DND-41 (cell line): ENCODE measurements around the gene RECK.

Experiments used
- EZH2 ChIP-seq: IDR thresholded peaks from 3 replicates; pipeline ENCODE4 v1.6.1; 2012; ENCODE audit warnings: borderline replicate concordance, low read depth, mild to moderate bottlenecking, moderate library complexity, low read length, inconsistent platforms; ENCODE audit not compliant: severe bottlenecking
- TF ChIP-seq, protein P1 (sequence below): IDR thresholded peaks from 2 replicates; pipeline ENCODE4 v1.5.1; 2012; ENCODE audit warnings: borderline replicate concordance, low read length, moderate library complexity, mild to moderate bottlenecking; ENCODE audit not compliant: poor library complexity, severe bottlenecking; ENCODE audit errors: extremely low read depth

DNA sequence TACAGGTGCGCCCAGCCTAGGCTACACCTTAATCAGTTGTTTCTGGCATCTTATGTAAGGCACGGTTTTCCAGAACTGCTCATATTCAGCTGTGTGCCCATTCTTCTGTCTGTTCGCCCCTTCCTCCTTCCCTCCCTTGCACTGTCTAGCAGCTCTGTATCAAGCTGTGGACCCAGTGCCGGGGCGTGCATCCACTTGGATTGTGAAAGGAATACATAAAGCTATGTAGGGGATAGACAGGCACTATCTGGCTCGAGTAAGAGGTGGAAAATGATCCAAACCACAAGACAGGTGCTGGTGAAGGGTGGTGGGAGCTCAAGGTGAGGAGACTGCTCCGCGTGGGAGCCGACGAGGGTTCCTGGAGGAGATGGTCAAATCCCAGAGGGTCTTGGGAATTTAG lies 101.8 kb downstream of the RECK start:
- TF ChIP-seq, protein P1, sequence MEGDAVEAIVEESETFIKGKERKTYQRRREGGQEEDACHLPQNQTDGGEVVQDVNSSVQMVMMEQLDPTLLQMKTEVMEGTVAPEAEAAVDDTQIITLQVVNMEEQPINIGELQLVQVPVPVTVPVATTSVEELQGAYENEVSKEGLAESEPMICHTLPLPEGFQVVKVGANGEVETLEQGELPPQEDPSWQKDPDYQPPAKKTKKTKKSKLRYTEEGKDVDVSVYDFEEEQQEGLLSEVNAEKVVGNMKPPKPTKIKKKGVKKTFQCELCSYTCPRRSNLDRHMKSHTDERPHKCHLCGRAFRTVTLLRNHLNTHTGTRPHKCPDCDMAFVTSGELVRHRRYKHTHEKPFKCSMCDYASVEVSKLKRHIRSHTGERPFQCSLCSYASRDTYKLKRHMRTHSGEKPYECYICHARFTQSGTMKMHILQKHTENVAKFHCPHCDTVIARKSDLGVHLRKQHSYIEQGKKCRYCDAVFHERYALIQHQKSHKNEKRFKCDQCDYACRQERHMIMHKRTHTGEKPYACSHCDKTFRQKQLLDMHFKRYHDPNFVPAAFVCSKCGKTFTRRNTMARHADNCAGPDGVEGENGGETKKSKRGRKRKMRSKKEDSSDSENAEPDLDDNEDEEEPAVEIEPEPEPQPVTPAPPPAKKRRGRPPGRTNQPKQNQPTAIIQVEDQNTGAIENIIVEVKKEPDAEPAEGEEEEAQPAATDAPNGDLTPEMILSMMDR: no peak
- TF ChIP-seq EZH2: no peak
